Measurements from ENCODE around the gene SPSB1. TPM values are rescaled to one million over a fixed set of nuclear protein-coding genes. Genes with fewer than 3 reads are reported as not detected.

Gene SPSB1
- total and polyA plus RNA-seq, 4 donors: 21.2 to 62.0 (median 35.8) TPM

GRCh38 chr1:9371951-9372350 is 79.3 kb downstream of the SPSB1 start:
- Histone ChIP-seq H3K27ac (ENCODE audit: low read depth in 1 of 2, low read length in 2 of 2) (peak overlapping the region; percentile 78 to 95), H3K4me1 (ENCODE audit: control insufficient read depth in 1 of 2, insufficient read depth in 2 of 2, low read length in 2 of 2) (peaks cover 0 to 6% of the 10 kb centered on the region in 2 donors), H3K27me3 (ENCODE audit: control insufficient read depth in 1 of 2, insufficient read depth in 2 of 2, low read length in 1 of 2) (no peaks in the 10 kb centered on the region), H3K9me3 (ENCODE audit: control insufficient read depth, low read length) (no peaks in the 10 kb centered on the region), H3K36me3 (ENCODE audit: control insufficient read depth in 1 of 2, insufficient read depth in 2 of 2, low read length in 1 of 2) (peaks cover 0 to 4% of the 10 kb centered on the region in 2 donors), H3K4me3 (ENCODE audit: low read length in 2 of 2) (no peak overlapping the region)
- WGBS, 2 donors: 12 to 19% methylated on average over 5 of the region's 5 CpGs
- intact Hi-C loops (cut with DNase I): loop anchor here in 1 of 2 donors (5.0 kb wide), 1 partner anchor 80 kb away; the partner anchor contains the start of gene SPSB1
- ATAC-seq (ENCODE audit: low FRiP score): no peak
- no peak for DNase-seq

- 72 to 75% methylated on average over 4 of the region's 4 CpGs for WGBS, 2 donors
- intact Hi-C loops (cut with DNase I): loop anchor here in 1 of 2 donors (5.0 kb wide), 1 partner anchor 81 kb away; the partner anchor contains the start of gene SPSB1
- DNase-seq: no peak
Measured at GRCh38 chr1:9373619-9374018, 80.9 kb downstream of the SPSB1 start.

GRCh38 chr1:9374748-9375341 is 82.2 kb downstream of the SPSB1 start:
- Histone ChIP-seq H3K27ac (ENCODE audit: low read depth in 1 of 2, low read length in 2 of 2) (peak overlapping the region; percentile 31 to 97), H3K9me3 (ENCODE audit: control insufficient read depth, low read length) (no peaks in the 10 kb centered on the region), H3K4me3 (ENCODE audit: low read length in 2 of 2) (no peak overlapping the region), H3K36me3 (ENCODE audit: control insufficient read depth in 1 of 2, insufficient read depth in 2 of 2, low read length in 1 of 2) (no peaks in the 10 kb centered on the region), H3K4me1 (ENCODE audit: control insufficient read depth in 1 of 2, insufficient read depth in 2 of 2, low read length in 2 of 2) (peaks cover 0 to 6% of the 10 kb centered on the region in 2 donors), H3K27me3 (ENCODE audit: control insufficient read depth in 1 of 2, insufficient read depth in 2 of 2, low read length in 1 of 2) (no peaks in the 10 kb centered on the region)
- ATAC-seq (ENCODE audit: low FRiP score) (no peak), DNase-seq (no peak)
- intact Hi-C loops (cut with DNase I): loop anchor here (5.0 kb wide), 3 partner anchors 62 to 83 kb away; partner anchors contain the start of gene SPSB1 (in 1 of the 2)
- WGBS, 2 donors: 85 to 87% methylated on average over 7 of the region's 7 CpGs

More at GRCh38 chr1:9373619-9374018, 80.9 kb downstream of the SPSB1 start:
- H3K4me3 ChIP-seq (ENCODE audit: low read length in 2 of 2): no peak overlapping the region
- no peaks in the 10 kb centered on the region for H3K9me3 ChIP-seq (ENCODE audit: control insufficient read depth, low read length)
- H3K27ac ChIP-seq (ENCODE audit: low read depth in 1 of 2, low read length in 2 of 2): peak overlapping the region in 1 of 2 donors; percentile 7
- H3K4me1 ChIP-seq (ENCODE audit: control insufficient read depth in 1 of 2, insufficient read depth in 2 of 2, low read length in 2 of 2): peaks cover 0 to 6% of the 10 kb centered on the region in 2 donors
- no peaks in the 10 kb centered on the region for H3K36me3 ChIP-seq (ENCODE audit: control insufficient read depth in 1 of 2, insufficient read depth in 2 of 2, low read length in 1 of 2)
- no peak for ATAC-seq (ENCODE audit: low FRiP score)
- no peaks in the 10 kb centered on the region for H3K27me3 ChIP-seq (ENCODE audit: control insufficient read depth in 1 of 2, insufficient read depth in 2 of 2, low read length in 1 of 2)

- peak; percentile 58 for ATAC-seq (ENCODE audit: low FRiP score)
- H3K36me3 ChIP-seq (ENCODE audit: control insufficient read depth in 1 of 2, insufficient read depth in 2 of 2, low read length in 1 of 2): no peaks in the 10 kb centered on the region
- 2 to 6% methylated on average over 15 of the region's 15 CpGs for WGBS, 2 donors
- DNase-seq: peak; percentile 78 to 87
- H3K27me3 ChIP-seq (ENCODE audit: control insufficient read depth in 1 of 2, insufficient read depth in 2 of 2, low read length in 1 of 2): no peaks in the 10 kb centered on the region
- intact Hi-C loops (cut with DNase I): loop anchor here (5.0 kb wide), 2 partner anchors 61 to 71 kb away; no protein-coding TSS in a partner anchor
- no peak overlapping the region for H3K4me3 ChIP-seq (ENCODE audit: low read length in 2 of 2)
- no peaks in the 10 kb centered on the region for H3K9me3 ChIP-seq (ENCODE audit: control insufficient read depth, low read length)
- peak overlapping the region; percentile 38 to 97 for H3K27ac ChIP-seq (ENCODE audit: low read depth in 1 of 2, low read length in 2 of 2)
- peaks cover 0 to 6% of the 10 kb centered on the region in 2 donors for H3K4me1 ChIP-seq (ENCODE audit: control insufficient read depth in 1 of 2, insufficient read depth in 2 of 2, low read length in 2 of 2)
Measured at GRCh38 chr1:9375912-9376311, 83.2 kb downstream of the SPSB1 start.

- Histone ChIP-seq H3K27ac (ENCODE audit: low read depth in 1 of 2, low read length in 2 of 2) (peak overlapping the region; percentile 38 to 97), H3K4me1 (ENCODE audit: control insufficient read depth in 1 of 2, insufficient read depth in 2 of 2, low read length in 2 of 2) (peaks cover 0 to 2% of the 10 kb centered on the region in 2 donors), H3K4me3 (ENCODE audit: low read length in 2 of 2) (no peak overlapping the region), H3K27me3 (ENCODE audit: control insufficient read depth in 1 of 2, insufficient read depth in 2 of 2, low read length in 1 of 2) (no peaks in the 10 kb centered on the region), H3K36me3 (ENCODE audit: control insufficient read depth in 1 of 2, insufficient read depth in 2 of 2, low read length in 1 of 2) (no peaks in the 10 kb centered on the region), H3K9me3 (ENCODE audit: control insufficient read depth, low read length) (no peaks in the 10 kb centered on the region)
- DNase-seq: no peak
- intact Hi-C loops (cut with DNase I): loop anchor here (5.0 kb wide), 2 partner anchors 61 to 71 kb away; no protein-coding TSS in a partner anchor
- peak; percentile 45 for ATAC-seq (ENCODE audit: low FRiP score)
- 5 to 6% methylated on average over 5 of the region's 5 CpGs for WGBS, 2 donors
Measured at GRCh38 chr1:9376430-9376829, 83.7 kb downstream of the SPSB1 start.

- H3K27ac ChIP-seq (ENCODE audit: low read depth in 1 of 2, low read length in 2 of 2): peak overlapping the region; percentile 62 to 97
- peaks cover 0 to 2% of the 10 kb centered on the region in 2 donors for H3K4me1 ChIP-seq (ENCODE audit: control insufficient read depth in 1 of 2, insufficient read depth in 2 of 2, low read length in 2 of 2)
- peak; percentile 86 for ATAC-seq (ENCODE audit: low FRiP score)
- intact Hi-C loops (cut with DNase I): loop anchor here (5.0 kb wide), 2 partner anchors 60 to 70 kb away; no protein-coding TSS in a partner anchor
- 5 to 6% methylated on average over 17 of the region's 17 CpGs for WGBS, 2 donors
- no peaks in the 10 kb centered on the region for H3K9me3 ChIP-seq (ENCODE audit: control insufficient read depth, low read length)
- H3K36me3 ChIP-seq (ENCODE audit: control insufficient read depth in 1 of 2, insufficient read depth in 2 of 2, low read length in 1 of 2): no peaks in the 10 kb centered on the region
- H3K27me3 ChIP-seq (ENCODE audit: control insufficient read depth in 1 of 2, insufficient read depth in 2 of 2, low read length in 1 of 2): no peaks in the 10 kb centered on the region
- DNase-seq: peak; percentile 79 to 86
- no peak overlapping the region for H3K4me3 ChIP-seq (ENCODE audit: low read length in 2 of 2)
Measured at GRCh38 chr1:9376886-9377333, 84.2 kb downstream of the SPSB1 start.

- ATAC-seq (ENCODE audit: low FRiP score): no peak
- H3K27me3 ChIP-seq (ENCODE audit: control insufficient read depth in 1 of 2, insufficient read depth in 2 of 2, low read length in 1 of 2): no peaks in the 10 kb centered on the region
- intact Hi-C loops (cut with DNase I): loop anchor here (5.0 kb wide), 2 partner anchors 58 to 68 kb away; no protein-coding TSS in a partner anchor
- no peaks in the 10 kb centered on the region for H3K36me3 ChIP-seq (ENCODE audit: control insufficient read depth in 1 of 2, insufficient read depth in 2 of 2, low read length in 1 of 2)
- H3K4me1 ChIP-seq (ENCODE audit: control insufficient read depth in 1 of 2, insufficient read depth in 2 of 2, low read length in 2 of 2): peaks cover 0 to 2% of the 10 kb centered on the region in 2 donors
- H3K9me3 ChIP-seq (ENCODE audit: control insufficient read depth, low read length): no peaks in the 10 kb centered on the region
- peak overlapping the region in 1 of 2 donors; percentile 59 for H3K27ac ChIP-seq (ENCODE audit: low read depth in 1 of 2, low read length in 2 of 2)
- H3K4me3 ChIP-seq (ENCODE audit: low read length in 2 of 2): no peak overlapping the region
- no peak for DNase-seq
- 98% methylated on average over 4 of the region's 4 CpGs for WGBS, 2 donors
Measured at GRCh38 chr1:9378801-9379200, 86.1 kb downstream of the SPSB1 start.

GRCh38 chr1:9380711-9381110 is 88.0 kb downstream of the SPSB1 start:
- no peak for ATAC-seq (ENCODE audit: low FRiP score)
- intact Hi-C loops (cut with DNase I): no loop called here
- Histone ChIP-seq H3K9me3 (ENCODE audit: control insufficient read depth, low read length) (no peaks in the 10 kb centered on the region), H3K36me3 (ENCODE audit: control insufficient read depth in 1 of 2, insufficient read depth in 2 of 2, low read length in 1 of 2) (no peaks in the 10 kb centered on the region), H3K27ac (ENCODE audit: low read depth in 1 of 2, low read length in 2 of 2) (peak overlapping the region in 1 of 2 donors; percentile 9), H3K4me3 (ENCODE audit: low read length in 2 of 2) (no peak overlapping the region), H3K27me3 (ENCODE audit: control insufficient read depth in 1 of 2, insufficient read depth in 2 of 2, low read length in 1 of 2) (no peaks in the 10 kb centered on the region), H3K4me1 (ENCODE audit: control insufficient read depth in 1 of 2, insufficient read depth in 2 of 2, low read length in 2 of 2) (no peaks in the 10 kb centered on the region)
- DNase-seq: no peak
- WGBS, 2 donors: 92 to 95% methylated on average over 6 of the region's 6 CpGs

Measured in aorta (tissue), 5 donors.